Thyroid gland (tissue), 4 donors: ENCODE data around the gene STK32B.

Experiments
- CTCF ChIP-seq, 6 experiments: fragments of 200-600 bp in 3 of 6; fragments of 450-650 bp in 3 of 6; sonication (generic) in 3 of 6; IDR thresholded peaks; one replicate each; pipeline ENCODE4 v1.5.1; 2016 to 2019; ENCODE audit warnings: antibody characterized with exemption in 6 of 6, mild to moderate bottlenecking in 2 of 6, inconsistent platforms in 1 of 6, moderate library complexity in 1 of 6
- POLR2A ChIP-seq, 2 donors: fragments of 450-650 bp; IDR thresholded peaks; one replicate each; pipeline ENCODE4 v1.6.1; 2017; ENCODE audit warnings: antibody characterized with exemption in 2 of 2, mild to moderate bottlenecking in 2 of 2, moderate library complexity in 1 of 2

GRCh38 chr4:5257086-5257485, 205.8 kb downstream of the STK32B start:
- TF ChIP-seq CTCF (IDR thresholded peaks at IDR 0.05) (no peak), POLR2A (IDR thresholded peaks at IDR 0.05) (no peak)
